ENCODE measurements around the gene MTMR12.
A peak's percentile ranks its signal among the peaks of the same experiment; 100 is the strongest.

The MTMR12 gene

GRCh38 chr5:32312595-32313332 lies at the start of gene MTMR12:
Gene MTMR12, minus strand, starts transcription at chr5:32312939. Its CDS starts 101 bp downstream, at chr5:32312838.
- in situ Hi-C loops (cut with MboI; ENCODE audit: low pct_unique_long_range_greater_than_20kb, low sequenced_read_pairs, unreplicated experiment), result no loop called here
- peak; percentile 99 for DNase-seq (ENCODE audit: low spot score)
- no peak for TF ChIP-seq CTCF (IDR thresholded peaks at IDR 0.05; ENCODE audit: extremely low read depth, insufficient read depth, missing control alignments)

GRCh38 chr5:32362527-32362926 lies 49.8 kb upstream of the MTMR12 start:
- no peak for DNase-seq (ENCODE audit: low spot score)
- no peak for TF ChIP-seq CTCF (IDR thresholded peaks at IDR 0.05; ENCODE audit: extremely low read depth, insufficient read depth, missing control alignments)
- in situ Hi-C loops (cut with MboI; ENCODE audit: low pct_unique_long_range_greater_than_20kb, low sequenced_read_pairs, unreplicated experiment), result no loop called here

- TF ChIP-seq CTCF (IDR thresholded peaks at IDR 0.05; ENCODE audit: extremely low read depth, insufficient read depth, missing control alignments), result no peak
- DNase-seq (ENCODE audit: low spot score), result no peak
- in situ Hi-C loops (cut with MboI; ENCODE audit: low pct_unique_long_range_greater_than_20kb, low sequenced_read_pairs, unreplicated experiment), result no loop called here
Observed at GRCh38 chr5:32360906-32361305, 48.2 kb upstream of the MTMR12 start.

- no peak for DNase-seq (ENCODE audit: low spot score)
- in situ Hi-C loops (cut with MboI; ENCODE audit: low pct_unique_long_range_greater_than_20kb, low sequenced_read_pairs, unreplicated experiment), result no loop called here
- no peak for TF ChIP-seq CTCF (IDR thresholded peaks at IDR 0.05; ENCODE audit: extremely low read depth, insufficient read depth, missing control alignments)
Observed at GRCh38 chr5:32358611-32359010, 45.9 kb upstream of the MTMR12 start.

GRCh38 chr5:32357658-32358057 lies 44.9 kb upstream of the MTMR12 start:
- TF ChIP-seq CTCF (IDR thresholded peaks at IDR 0.05; ENCODE audit: extremely low read depth, insufficient read depth, missing control alignments), result no peak
- DNase-seq (ENCODE audit: low spot score), result no peak
- in situ Hi-C loops (cut with MboI; ENCODE audit: low pct_unique_long_range_greater_than_20kb, low sequenced_read_pairs, unreplicated experiment), result no loop called here

- no peak for TF ChIP-seq CTCF (IDR thresholded peaks at IDR 0.05; ENCODE audit: extremely low read depth, insufficient read depth, missing control alignments)
- no peak for DNase-seq (ENCODE audit: low spot score)
- in situ Hi-C loops (cut with MboI; ENCODE audit: low pct_unique_long_range_greater_than_20kb, low sequenced_read_pairs, unreplicated experiment), result no loop called here
Observed at GRCh38 chr5:32355686-32356085, 42.9 kb upstream of the MTMR12 start.
